Smooth muscle cell (in vitro differentiated cells): ENCODE measurements around the gene CLASP2. TPM values are rescaled to one million over a fixed set of nuclear protein-coding genes. Genes with fewer than 3 reads are reported as not detected.
"Not testable (repeated sequence)": the region's sequence is repeated elsewhere in the genome, so short reads cannot be mapped to it uniquely, and the experiment has no call there.

Experiments
- DNase-seq: peaks from one replicate; lab custom pipeline; 2025; ENCODE audit not compliant: unreplicated experiment; lab: John Stamatoyannopoulos, UW
- H2AFZ ChIP-seq: fragments of 200-600 bp; sonication (generic); 2 replicates; pipeline ENCODE4 v1.6.0; 2016; ENCODE audit warnings: antibody characterized with exemption, low read depth, mild to moderate bottlenecking
- H3F3A ChIP-seq: fragments of 200-600 bp; sonication (generic); 2 replicates; pipeline ENCODE4 v1.6.0; 2017; ENCODE audit warnings: antibody characterized with exemption, low read depth
- H3K27ac ChIP-seq: fragments of 200-600 bp; sonication (generic); 2 replicates; pipeline ENCODE4 v1.5.1; 2016; ENCODE audit warnings: low read depth, mild to moderate bottlenecking
- H3K27me3 ChIP-seq: fragments of 200-600 bp; sonication (generic); 2 replicates; pipeline ENCODE4 v1.6.1; 2016; ENCODE audit warnings: low read depth, mild to moderate bottlenecking
- H3K36me3 ChIP-seq: fragments of 200-600 bp; sonication (generic); 2 replicates; pipeline ENCODE4 v1.5.1; 2016; ENCODE audit warnings: low read depth
- H3K4me1 ChIP-seq: fragments of 200-600 bp; sonication (generic); 2 replicates; pipeline ENCODE4 v1.5.1; 2016; ENCODE audit warnings: low read depth
- H3K4me2 ChIP-seq: fragments of 200-600 bp; sonication (generic); 2 replicates; pipeline ENCODE4 v1.6.0; 2016; ENCODE audit warnings: mild to moderate bottlenecking
- H3K4me3 ChIP-seq: fragments of 200-600 bp; sonication (generic); 2 replicates; pipeline ENCODE4 v1.5.1; 2016; ENCODE audit warnings: mild to moderate bottlenecking
- H3K79me2 ChIP-seq: fragments of 200-600 bp; sonication (generic); 2 replicates; pipeline ENCODE4 v1.6.0; 2016; ENCODE audit warnings: low read depth, mild to moderate bottlenecking
- H3K9ac ChIP-seq: fragments of 200-600 bp; sonication (generic); 2 replicates; pipeline ENCODE4 v1.6.0; 2016; ENCODE audit warnings: low read depth
- H3K9me3 ChIP-seq: fragments of 200-600 bp; sonication (generic); replicated peaks from 2 replicates; pipeline ENCODE4 v1.5.1; 2016; ENCODE audit warnings: low read depth
- H4K20me1 ChIP-seq: fragments of 200-600 bp; sonication (generic); 2 replicates; pipeline ENCODE4 v1.6.0; 2016; ENCODE audit warnings: low read depth
- WGBS: methylation state at CpG from one replicate; pipeline ENCODE4 v1.1.7; 2016; ENCODE audit warnings: low lambda C conversion rate; 5-methylcytosine and 5-hydroxymethylcytosine counted together
- polyA plus RNA-seq: library from polyadenylated mRNA; unstranded; fragments of >200 nt; fragmentation: Nextera tagmentation; extraction: Ambion mirVana; gene quantifications from 2 replicates; pipeline ENCODE4 v1.2.1, GENCODE V29; 2016
- total RNA-seq: library from RNA; depleted of rRNA; stranded (reverse); fragments of >200 nt; gene quantifications from 2 replicates; pipeline ENCODE4 v1.2.3, GENCODE V29; 2014
- TF ChIP-seq, protein P1 (sequence below): fragments of 200-600 bp; sonication (generic); IDR thresholded peaks from 2 replicates; pipeline ENCODE4 v1.5.1; 2017; ENCODE audit warnings: borderline replicate concordance, mild to moderate bottlenecking, antibody characterized with exemption; ENCODE audit not compliant: insufficient read depth, poor library complexity, severe bottlenecking

The CLASP2 gene
- total RNA-seq (61.4 and 74.4 TPM in 2 replicates), polyA plus RNA-seq (17.9 and 20.9 TPM in 2 replicates)

DNA sequence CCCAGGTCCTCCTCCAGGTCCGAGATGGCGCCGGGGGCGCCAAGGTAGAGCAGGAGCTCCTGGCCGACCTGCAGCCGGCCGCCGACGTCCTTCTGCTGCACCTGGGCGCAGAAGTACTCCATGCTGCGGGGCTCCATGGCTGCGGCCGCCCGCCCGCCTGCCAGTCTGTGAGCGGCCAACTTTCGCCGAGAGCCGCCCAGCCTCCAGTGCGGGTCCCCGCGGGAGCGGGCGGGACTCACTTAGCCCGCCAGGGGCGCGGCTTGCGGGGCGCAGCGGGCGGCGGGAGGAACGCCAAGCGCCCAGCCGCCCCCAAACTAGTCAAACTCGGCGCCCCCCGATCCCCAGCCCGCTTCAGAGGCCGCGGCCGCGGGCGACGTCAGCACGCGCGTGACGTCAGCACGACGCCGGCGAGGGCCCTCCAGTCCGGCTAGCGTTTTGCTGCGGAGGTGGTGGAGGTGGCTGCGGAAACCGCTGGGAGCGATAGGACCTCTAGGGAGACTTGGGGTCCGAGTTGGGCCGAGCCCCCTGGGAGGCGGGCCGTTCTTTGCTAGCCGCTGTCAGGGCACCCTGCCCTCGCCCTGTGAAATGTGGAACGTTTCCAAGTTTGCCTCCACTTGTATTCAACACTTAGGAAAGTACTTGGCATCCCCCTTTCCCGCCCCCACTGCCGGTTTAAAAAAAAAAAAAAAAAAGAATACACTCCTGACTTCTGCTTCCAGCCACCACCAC is at the start of gene CLASP2:
CLASP2 (minus strand) TSS at position 389 of the 729 bp plus-strand sequence; CDS start at position 137, 252 bp downstream.
- DNase-seq: peak; percentile 86
- Histone ChIP-seq H3K4me1 (peaks cover 19% of the 10 kb centered on the region), H3K27ac (peak within 1 kb of the TSS; percentile 96), H3K9ac (peak within 1 kb of the TSS; percentile 99), H3K9me3 (no peaks in the 10 kb centered on the region), H3K79me2 (peaks cover 43% of the 10 kb centered on the region), H3K4me3 (peak within 1 kb of the TSS; percentile 90), H3K36me3 (no peaks in the 10 kb centered on the region), H3K4me2 (peak within 1 kb of the TSS; percentile 92), H2AFZ (peak within 1 kb of the TSS; percentile 35), H3K27me3 (no peaks in the 10 kb centered on the region), H3F3A (peaks cover 1% of the 10 kb centered on the region), H4K20me1 (peaks cover 39% of the 10 kb centered on the region)
- 1% methylated on average over 52 of the region's 68 CpGs for WGBS
- TF ChIP-seq, protein P1, sequence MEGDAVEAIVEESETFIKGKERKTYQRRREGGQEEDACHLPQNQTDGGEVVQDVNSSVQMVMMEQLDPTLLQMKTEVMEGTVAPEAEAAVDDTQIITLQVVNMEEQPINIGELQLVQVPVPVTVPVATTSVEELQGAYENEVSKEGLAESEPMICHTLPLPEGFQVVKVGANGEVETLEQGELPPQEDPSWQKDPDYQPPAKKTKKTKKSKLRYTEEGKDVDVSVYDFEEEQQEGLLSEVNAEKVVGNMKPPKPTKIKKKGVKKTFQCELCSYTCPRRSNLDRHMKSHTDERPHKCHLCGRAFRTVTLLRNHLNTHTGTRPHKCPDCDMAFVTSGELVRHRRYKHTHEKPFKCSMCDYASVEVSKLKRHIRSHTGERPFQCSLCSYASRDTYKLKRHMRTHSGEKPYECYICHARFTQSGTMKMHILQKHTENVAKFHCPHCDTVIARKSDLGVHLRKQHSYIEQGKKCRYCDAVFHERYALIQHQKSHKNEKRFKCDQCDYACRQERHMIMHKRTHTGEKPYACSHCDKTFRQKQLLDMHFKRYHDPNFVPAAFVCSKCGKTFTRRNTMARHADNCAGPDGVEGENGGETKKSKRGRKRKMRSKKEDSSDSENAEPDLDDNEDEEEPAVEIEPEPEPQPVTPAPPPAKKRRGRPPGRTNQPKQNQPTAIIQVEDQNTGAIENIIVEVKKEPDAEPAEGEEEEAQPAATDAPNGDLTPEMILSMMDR: no peak

DNA sequence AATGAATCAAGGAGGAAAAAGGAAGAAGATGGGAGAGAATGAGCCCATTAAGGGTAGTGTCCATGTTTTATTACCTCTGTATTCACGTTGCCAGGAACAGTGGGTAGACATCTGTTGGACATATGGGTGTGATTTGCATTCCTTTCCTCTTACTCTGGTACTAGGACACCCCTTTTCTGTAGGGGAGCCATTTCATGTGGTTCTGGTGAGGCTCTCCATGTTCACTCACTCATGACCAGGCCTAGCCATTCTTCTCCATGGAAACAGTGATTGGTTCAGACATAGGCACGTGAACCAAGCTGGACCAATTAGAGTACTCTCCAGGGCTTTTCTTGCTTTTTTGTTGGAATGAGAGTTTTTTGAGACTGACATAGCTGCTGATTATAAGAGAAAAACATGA is 40.8 kb upstream of the CLASP2 start:
- Histone ChIP-seq H4K20me1 (no peaks in the 10 kb centered on the region), H3F3A (no peaks in the 10 kb centered on the region), H3K79me2 (no peaks in the 10 kb centered on the region), H3K4me2 (no peak overlapping the region), H3K27ac (no peak overlapping the region), H3K9me3 (peaks cover 2% of the 10 kb centered on the region), H3K36me3 (no peaks in the 10 kb centered on the region), H3K4me3 (no peak overlapping the region), H3K27me3 (no peaks in the 10 kb centered on the region), H3K9ac (no peak overlapping the region), H2AFZ (no peak overlapping the region), H3K4me1 (no peaks in the 10 kb centered on the region)
- TF ChIP-seq, protein P1: no peak
- DNase-seq: no peak
- WGBS: 90% methylated on average over 2 of the region's 2 CpGs

DNA sequence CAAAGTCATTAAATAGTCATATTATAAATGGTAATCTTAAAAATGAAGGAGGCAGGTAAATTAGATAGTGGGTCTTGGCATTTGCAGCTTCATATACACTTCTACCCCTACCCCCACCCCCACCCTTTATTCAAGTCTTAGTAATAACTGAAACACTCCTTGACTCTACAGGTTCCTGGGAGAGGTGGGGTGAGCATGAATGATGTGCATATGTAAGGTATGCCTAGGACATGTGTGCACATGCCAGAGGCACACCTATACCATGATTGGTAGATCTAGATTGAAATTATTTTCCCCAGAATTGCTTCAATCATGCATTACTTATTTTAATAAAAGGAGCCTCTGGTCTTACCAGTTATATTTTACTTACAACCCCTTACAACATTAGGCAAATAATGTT is 40.2 kb upstream of the CLASP2 start:
- Histone ChIP-seq H3K9me3 (peaks cover 2% of the 10 kb centered on the region), H3K4me3 (no peak overlapping the region), H4K20me1 (no peaks in the 10 kb centered on the region), H3K79me2 (no peaks in the 10 kb centered on the region), H3K27me3 (no peaks in the 10 kb centered on the region), H3K9ac (no peak overlapping the region), H2AFZ (no peak overlapping the region), H3K36me3 (no peaks in the 10 kb centered on the region), H3K4me2 (no peak overlapping the region), H3F3A (no peaks in the 10 kb centered on the region), H3K27ac (no peak overlapping the region), H3K4me1 (no peaks in the 10 kb centered on the region)
- TF ChIP-seq, protein P1: no peak
- DNase-seq: no peak

DNA sequence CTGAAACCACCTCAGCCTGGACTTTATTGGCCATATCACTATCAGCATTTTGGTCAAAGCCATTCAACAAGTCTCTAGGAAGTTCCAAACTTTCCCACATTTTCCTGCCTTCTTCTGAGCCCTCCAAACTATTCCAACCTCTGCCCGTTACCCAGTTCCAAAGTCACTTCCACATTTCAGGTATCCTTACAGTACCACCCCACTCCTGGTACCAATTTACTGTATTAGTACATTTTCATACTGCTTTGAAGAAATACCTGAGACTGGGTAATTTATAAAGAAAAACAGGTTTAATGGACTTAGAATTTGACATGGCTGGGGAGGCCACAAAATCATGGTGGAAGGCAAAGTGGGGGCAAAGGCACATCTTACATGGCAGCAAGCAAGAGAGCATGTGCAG is 36.3 kb upstream of the CLASP2 start:
- not testable (repeated sequence) for H2AFZ ChIP-seq, H3K4me1 ChIP-seq, DNase-seq, H3K27ac ChIP-seq, H4K20me1 ChIP-seq, H3F3A ChIP-seq, H3K36me3 ChIP-seq, H3K9ac ChIP-seq, H3K4me2 ChIP-seq, H3K9me3 ChIP-seq, H3K27me3 ChIP-seq, H3K79me2 ChIP-seq, H3K4me3 ChIP-seq
- WGBS: 93% methylated on average over 1 of the region's 1 CpG
